Suprapubic skin (tissue), 3 donors: ENCODE measurements around the gene BCL2A1.

Source experiments
- EP300 ChIP-seq: sonication (generic); formaldehyde crosslinking; IDR thresholded peaks from one replicate; pipeline ENCODE4 v1.6.1; 2017; ENCODE audit warnings: antibody characterized with exemption
- POLR2A ChIP-seq, 2 donors: fragments of 450-650 bp; IDR thresholded peaks; one replicate each; pipeline ENCODE4 v1.6.1; 2017; ENCODE audit warnings: antibody characterized with exemption in 2 of 2, mild to moderate bottlenecking in 2 of 2, moderate library complexity in 2 of 2
- TF ChIP-seq, protein P1 (sequence below), 2 donors: fragments of 200-600 bp in 1 of 2; fragments of 450-650 bp in 1 of 2; sonication (generic) in 1 of 2; IDR thresholded peaks; one replicate each; pipeline ENCODE4 v1.5.1; 2016 to 2019; ENCODE audit warnings: antibody characterized with exemption in 2 of 2, mild to moderate bottlenecking in 1 of 2, moderate library complexity in 1 of 2

GRCh38 chr15:79930516-79930915 lies 40.5 kb downstream of the BCL2A1 start:
- no peak for TF ChIP-seq POLR2A (IDR thresholded peaks at IDR 0.05)
- TF ChIP-seq, protein P1, sequence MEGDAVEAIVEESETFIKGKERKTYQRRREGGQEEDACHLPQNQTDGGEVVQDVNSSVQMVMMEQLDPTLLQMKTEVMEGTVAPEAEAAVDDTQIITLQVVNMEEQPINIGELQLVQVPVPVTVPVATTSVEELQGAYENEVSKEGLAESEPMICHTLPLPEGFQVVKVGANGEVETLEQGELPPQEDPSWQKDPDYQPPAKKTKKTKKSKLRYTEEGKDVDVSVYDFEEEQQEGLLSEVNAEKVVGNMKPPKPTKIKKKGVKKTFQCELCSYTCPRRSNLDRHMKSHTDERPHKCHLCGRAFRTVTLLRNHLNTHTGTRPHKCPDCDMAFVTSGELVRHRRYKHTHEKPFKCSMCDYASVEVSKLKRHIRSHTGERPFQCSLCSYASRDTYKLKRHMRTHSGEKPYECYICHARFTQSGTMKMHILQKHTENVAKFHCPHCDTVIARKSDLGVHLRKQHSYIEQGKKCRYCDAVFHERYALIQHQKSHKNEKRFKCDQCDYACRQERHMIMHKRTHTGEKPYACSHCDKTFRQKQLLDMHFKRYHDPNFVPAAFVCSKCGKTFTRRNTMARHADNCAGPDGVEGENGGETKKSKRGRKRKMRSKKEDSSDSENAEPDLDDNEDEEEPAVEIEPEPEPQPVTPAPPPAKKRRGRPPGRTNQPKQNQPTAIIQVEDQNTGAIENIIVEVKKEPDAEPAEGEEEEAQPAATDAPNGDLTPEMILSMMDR (IDR thresholded peaks at IDR 0.05) = no peak
- TF ChIP-seq EP300 = no peak
